ENCODE results near the gene CAPN2.

DNA sequence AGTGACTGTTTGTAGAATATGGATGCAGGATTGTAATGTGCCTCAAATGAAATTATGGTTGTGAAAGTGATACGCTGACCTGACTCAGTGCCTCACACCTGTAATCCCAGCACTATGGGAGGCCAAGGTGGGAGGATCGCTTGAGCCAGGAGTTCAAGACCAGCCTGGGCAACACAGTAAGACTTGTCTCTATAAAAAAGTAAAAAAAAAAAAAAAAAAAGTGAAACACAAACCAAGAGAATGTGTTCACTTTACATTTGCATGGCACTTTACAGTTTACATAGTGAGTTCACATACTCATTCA is 2.0 kb downstream of the CAPN2 start:
- no peak for TF ChIP-seq POLR2A (IDR thresholded peaks at IDR 0.05; ENCODE audit: low read length)
- TF ChIP-seq GATA1 (IDR thresholded peaks at IDR 0.05; ENCODE audit: low read depth, low read length), result no peak
